H54 (cell line): ENCODE data around the gene FTCD.
A peak's percentile ranks its signal among the peaks of the same experiment; 100 is the strongest.
"Not testable (repeated sequence)": the region's sequence is repeated elsewhere in the genome, so short reads cannot be mapped to it uniquely, and the experiment has no call there.

Experiments used
- DNase-seq: peaks from one replicate; pipeline ENCODE4 v3.0.0; 2011; ENCODE audit warnings: low spot score, mixed read lengths; ENCODE audit not compliant: insufficient read length
- FAIRE-seq: peaks from 3 replicates; lab custom pipeline; 2011; peaks lifted over from hg19 to GRCh38; lab: Jason Lieb, UNC
- POLR2A ChIP-seq: IDR thresholded peaks from 2 replicates; pipeline ENCODE4 v1.6.1; 2011; ENCODE audit warnings: low read depth, mild to moderate bottlenecking, low read length

FTCD gene

GRCh38 chr21:46156678-46157077, 1.3 kb upstream of the FTCD start:
- FAIRE-seq (no peak), DNase-seq (no peak)

GRCh38 chr21:46156378-46156645, 933 bp upstream of the FTCD start:
- FAIRE-seq (no peak), DNase-seq (no peak)
- TF ChIP-seq POLR2A, result no peak

More at GRCh38 chr21:46156678-46157077, 1.3 kb upstream of the FTCD start:
- TF ChIP-seq POLR2A, result no peak

- no peak for FAIRE-seq
- TF ChIP-seq POLR2A, result no peak
These were observed 345 bp downstream of the FTCD start for GRCh38 chr21:46154955-46155513.

GRCh38 chr21:46154155-46154954, 1.0 kb downstream of the FTCD start:
- no peak for TF ChIP-seq POLR2A
- DNase-seq (no peak), FAIRE-seq (no peak)

More at GRCh38 chr21:46154955-46155513, 345 bp downstream of the FTCD start:
- no peak for DNase-seq

- peak; percentile 72 for DNase-seq
- FAIRE-seq, result no peak
- TF ChIP-seq POLR2A, result no peak
These were observed 1.9 kb downstream of the FTCD start for GRCh38 chr21:46153247-46154154.

- no peak for TF ChIP-seq POLR2A
- DNase-seq, result no peak
- no peak for FAIRE-seq
These were observed 2.5 kb downstream of the FTCD start for GRCh38 chr21:46152927-46153246.

GRCh38 chr21:46151989-46152926, 3.1 kb downstream of the FTCD start:
- DNase-seq (no peak), FAIRE-seq (no peak)
- TF ChIP-seq POLR2A, result no peak

- no peak for FAIRE-seq
- no peak for TF ChIP-seq POLR2A
- no peak for DNase-seq
These were observed 4.0 kb downstream of the FTCD start for GRCh38 chr21:46151261-46151988.

- no peak for DNase-seq
- FAIRE-seq, result no peak
- peak; percentile 4; the same call in 1 of the 2 replicates for TF ChIP-seq POLR2A
These were observed 4.8 kb downstream of the FTCD start for GRCh38 chr21:46150491-46151121.

GRCh38 chr21:46150073-46150472, 5.3 kb downstream of the FTCD start:
- no peak for DNase-seq
- FAIRE-seq, result no peak
- TF ChIP-seq POLR2A, result no peak

GRCh38 chr21:46149205-46149901, 6.0 kb downstream of the FTCD start:
- no peak for TF ChIP-seq POLR2A
- no peak for FAIRE-seq
- DNase-seq, result no peak

- TF ChIP-seq POLR2A, result no peak
- no peak for DNase-seq
- no peak for FAIRE-seq
These were observed 7.3 kb downstream of the FTCD start for GRCh38 chr21:46148106-46148505.

- FAIRE-seq, result not testable (repeated sequence)
- DNase-seq, result peak; percentile 63
These were observed 8.0 kb downstream of the FTCD start for GRCh38 chr21:46147429-46147828.
